Sigmoid colon (tissue), 4 donors: Measurements from ENCODE around the gene LAGE3.

ENCODE experiments used
- CTCF ChIP-seq, 4 experiments: fragments of 450-650 bp in 3 of 4; fragments of 200-600 bp in 1 of 4; IDR thresholded peaks; one replicate each; pipeline ENCODE4 v1.5.1; 2016 to 2019; ENCODE audit warnings: antibody characterized with exemption in 4 of 4, mild to moderate bottlenecking in 3 of 4, moderate library complexity in 2 of 4
- POLR2A ChIP-seq, 2 donors: fragments of 450-650 bp; IDR thresholded peaks; one replicate each; pipeline ENCODE4 v1.6.1; 2016; ENCODE audit warnings: antibody characterized with exemption in 2 of 2, mild to moderate bottlenecking in 2 of 2, moderate library complexity in 2 of 2
- POLR2AphosphoS5 ChIP-seq, 4 donors: sonication (generic); formaldehyde crosslinking; IDR thresholded peaks; one replicate each; pipeline ENCODE4 v1.6.1; 2017; ENCODE audit warnings: antibody characterized with exemption in 4 of 4

GRCh38 chrX:154473683-154474082, 5.4 kb downstream of the LAGE3 start:
- TF ChIP-seq CTCF (IDR thresholded peaks at IDR 0.05) (no peak), POLR2A (IDR thresholded peaks at IDR 0.05) (no peak), POLR2AphosphoS5 (IDR thresholded peaks at IDR 0.05) (no peak)
